Hematopoietic multipotent progenitor cell (in vitro differentiated cells): ENCODE data around the gene PRR15. TPM values are rescaled to one million over a fixed set of nuclear protein-coding genes. Genes with fewer than 3 reads are reported as not detected.
A peak's percentile ranks its signal among the peaks of the same experiment; 100 is the strongest.

ENCODE experiments used
- DNase-seq, 3 donors: peaks; one replicate each; pipeline ENCODE4 v3.0.0-alpha.2; 2011 to 2015; ENCODE audit warnings: low read depth in 2 of 3, low spot score in 2 of 3
- total RNA-seq: library from RNA; depleted of rRNA; stranded (reverse); fragments of >200 nt; gene quantifications from one replicate; pipeline ENCODE4 v1.2.3, GENCODE V29; 2012

PRR15 gene
- total RNA-seq, 1 donor: 15.9 TPM

DNA sequence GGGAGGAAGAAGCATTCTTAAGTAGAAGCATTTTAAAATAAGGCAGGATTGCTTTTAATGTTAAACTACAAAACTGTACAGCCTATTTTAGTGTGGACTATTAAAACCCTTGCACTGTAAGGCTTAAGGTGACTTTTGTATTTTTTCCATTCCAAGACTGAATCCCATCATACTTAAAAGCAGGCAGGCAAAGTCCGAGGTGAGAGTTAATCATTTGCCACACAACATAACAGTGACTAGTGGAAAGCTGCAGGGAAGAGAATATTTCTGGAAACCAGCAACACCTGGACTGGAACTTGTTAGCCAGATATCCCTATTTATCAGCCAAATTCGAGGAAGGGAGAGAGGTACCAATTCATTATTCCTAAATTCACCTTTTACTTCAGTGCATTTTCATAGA, 3.5 kb downstream of the PRR15 start:
- DNase-seq: no peak

DNA sequence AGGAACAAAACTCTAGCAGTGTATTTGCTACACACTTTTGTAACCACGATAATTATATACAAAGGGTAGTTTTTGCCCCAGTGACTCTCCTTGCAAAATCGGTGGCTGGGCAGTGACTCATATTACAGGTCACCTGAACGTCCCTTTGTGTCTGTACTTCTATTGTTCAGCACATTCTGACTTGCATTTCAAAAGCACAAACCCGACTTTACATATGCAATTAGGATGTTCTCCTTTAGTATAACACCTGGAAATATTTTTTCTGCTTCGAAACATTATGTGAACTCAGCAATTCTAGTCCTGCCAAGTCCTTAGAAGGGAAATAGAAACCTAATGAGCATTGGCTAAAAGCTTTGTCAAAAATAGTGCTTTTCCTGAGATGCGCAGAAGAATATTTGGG, 6.0 kb downstream of the PRR15 start:
- no peak for DNase-seq

DNA sequence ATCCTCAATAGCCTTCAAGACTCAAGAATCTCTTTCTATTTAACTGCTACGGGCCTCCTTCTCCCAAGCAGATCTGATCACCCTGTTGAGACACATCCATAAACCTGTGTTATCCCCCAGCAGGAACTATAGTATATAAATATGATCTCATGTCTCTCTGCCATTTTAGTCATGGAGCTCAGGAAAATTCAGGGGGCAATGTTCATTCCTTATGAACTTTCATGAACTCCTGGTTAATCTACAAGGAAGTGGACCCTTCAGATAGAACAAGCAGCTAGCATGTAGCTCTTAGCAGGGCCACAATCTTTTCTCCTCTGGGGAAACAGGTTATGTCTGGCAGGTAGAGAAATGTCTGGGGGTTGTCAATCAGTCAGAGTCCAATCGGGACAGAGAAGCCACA, 8.9 kb downstream of the PRR15 start:
- DNase-seq: no peak

DNA sequence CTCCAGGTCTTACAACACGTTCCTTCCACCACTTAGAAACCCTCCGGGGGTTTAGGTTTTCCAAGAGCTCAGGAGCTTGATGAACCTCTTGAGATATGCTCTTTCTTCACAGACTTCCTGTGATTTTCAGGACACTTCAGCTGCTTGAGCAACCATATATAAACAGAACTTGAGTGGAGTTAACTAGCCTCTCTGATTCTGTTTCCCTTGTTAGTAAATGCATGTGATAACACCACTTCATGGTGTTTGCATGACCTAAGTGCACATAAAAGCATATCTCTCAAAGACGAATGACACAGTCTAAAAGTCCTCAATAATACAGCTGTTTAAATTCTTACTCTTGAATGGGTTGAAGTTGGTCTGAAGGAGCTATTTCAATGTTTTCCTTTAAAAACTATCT, 9.9 kb downstream of the PRR15 start:
- no peak for DNase-seq

DNA sequence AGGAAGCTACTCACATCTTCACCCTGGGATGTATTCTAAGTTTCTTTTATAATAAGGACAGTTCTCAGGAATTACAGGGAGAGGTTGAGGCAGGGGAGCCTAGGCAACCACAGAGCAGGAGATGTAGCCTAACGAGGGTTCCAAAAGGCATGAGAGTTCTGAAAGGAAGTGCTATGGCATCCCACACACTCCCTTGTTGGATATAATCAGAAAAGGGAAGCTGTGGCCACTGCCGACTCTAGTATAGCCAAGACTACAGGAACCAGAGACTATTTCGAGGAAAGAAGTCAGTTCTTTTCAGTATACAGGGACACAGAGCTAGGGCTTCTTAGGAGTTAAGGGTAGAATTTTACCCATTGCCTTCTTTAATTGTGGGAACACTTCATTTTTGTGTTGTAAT, 11.0 kb downstream of the PRR15 start:
- DNase-seq: peak in 1 of 3 donors; percentile 54

DNA sequence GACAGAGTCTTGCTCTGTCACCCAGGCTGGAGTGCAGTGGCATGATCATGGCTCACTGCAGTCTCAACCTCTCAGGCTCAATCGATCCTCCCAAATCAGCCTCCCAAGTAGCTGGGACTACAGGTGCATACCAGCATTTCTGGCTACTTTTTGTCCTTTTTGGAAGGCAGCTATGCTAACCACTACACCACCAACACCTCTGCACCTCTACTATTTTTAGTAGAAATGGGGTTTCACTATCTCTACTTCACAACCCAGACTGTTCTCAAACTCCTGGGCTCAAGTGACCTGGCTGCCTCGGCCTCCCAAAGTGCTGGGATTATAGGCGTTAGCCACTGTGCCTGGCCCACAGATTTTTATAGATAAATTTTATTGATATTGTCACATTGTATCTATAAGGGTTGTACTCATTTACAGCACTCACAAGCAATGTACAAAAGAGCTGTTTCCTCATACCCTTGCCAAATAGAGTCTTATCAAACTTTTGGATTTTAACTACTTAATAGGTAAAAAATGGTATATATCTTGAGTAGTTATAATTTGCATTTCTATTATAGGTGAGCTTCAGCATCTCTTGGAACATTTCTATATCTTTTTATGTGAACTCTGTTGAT, 23.7 kb downstream of the PRR15 start:
- DNase-seq: no peak

DNA sequence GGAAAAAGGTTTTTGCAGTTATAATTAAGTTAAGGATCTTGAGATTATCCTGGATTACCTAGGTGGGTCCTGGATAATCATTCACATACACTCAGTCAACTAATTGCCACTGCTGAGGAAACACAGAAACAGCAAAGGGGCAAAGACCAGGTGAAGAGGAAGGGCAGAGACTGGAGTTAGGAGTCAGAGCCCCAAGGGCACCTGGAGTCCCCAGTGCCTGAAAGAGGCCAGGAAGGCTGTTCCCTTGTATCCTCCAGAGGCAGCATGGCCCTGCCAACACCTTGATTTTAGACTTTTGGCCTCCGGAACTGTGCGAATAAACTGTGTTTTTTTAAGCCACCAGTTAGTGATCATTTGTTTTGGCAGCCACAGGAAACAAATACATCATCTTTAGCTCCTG, 24.6 kb downstream of the PRR15 start:
- DNase-seq: no peak

DNA sequence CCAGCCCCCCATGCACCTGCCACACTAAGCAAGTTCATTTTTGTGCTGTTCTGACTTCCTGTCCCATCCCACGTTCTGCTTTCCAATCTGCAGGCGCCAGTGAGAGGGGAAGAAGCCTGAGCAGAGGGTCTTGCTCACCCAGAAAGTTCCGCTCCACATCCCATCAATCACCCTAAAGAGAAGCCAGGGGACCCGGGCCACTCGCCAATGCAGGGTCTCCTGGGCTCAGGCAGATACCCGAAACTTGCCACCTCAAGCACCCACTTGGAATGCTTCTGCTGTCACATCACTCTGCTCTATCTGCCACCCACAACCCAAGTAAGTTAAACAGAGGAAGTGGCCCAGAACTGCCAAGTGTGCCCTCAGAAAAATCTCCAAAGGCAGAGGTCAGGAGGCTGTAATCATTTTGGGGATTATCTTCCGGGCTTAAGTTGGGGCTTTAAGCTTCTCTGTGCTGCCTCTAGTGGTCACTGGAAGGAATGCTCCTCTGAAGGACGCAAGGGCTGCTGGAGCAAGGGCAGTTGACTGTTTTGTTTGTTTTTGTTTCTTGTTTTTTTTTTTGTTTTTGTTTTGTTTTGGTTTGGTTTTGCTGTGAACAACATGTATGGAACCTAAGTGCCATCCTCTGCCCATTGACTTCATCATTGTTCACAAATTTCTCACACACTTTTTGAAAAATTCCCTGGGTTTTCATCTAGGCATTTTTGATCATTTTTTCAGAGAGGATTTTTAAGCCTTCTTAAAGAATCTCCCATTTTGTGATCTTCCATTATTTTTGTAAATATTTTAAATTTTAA, 25.5 kb downstream of the PRR15 start:
- peak in 2 of 3 donors; percentile 57 to 81 for DNase-seq

DNA sequence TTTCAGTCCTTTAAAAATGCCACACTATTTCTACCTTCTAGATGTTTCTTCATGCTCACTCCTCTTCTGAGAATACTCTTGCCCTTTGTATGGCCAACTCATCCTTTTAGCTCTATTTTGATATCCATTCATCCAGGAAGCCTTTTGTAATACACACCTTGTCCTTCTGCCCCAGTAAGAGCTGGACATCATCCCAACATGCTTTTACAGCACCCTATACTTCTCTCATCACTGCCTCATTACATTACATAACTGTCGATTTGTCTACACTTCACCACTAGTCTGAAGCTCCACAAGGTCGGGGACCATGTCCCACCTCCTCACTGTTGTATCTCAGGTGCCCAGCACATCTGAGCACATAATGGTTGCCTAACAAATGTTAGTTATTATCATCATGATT, 29.2 kb downstream of the PRR15 start:
- DNase-seq: no peak

DNA sequence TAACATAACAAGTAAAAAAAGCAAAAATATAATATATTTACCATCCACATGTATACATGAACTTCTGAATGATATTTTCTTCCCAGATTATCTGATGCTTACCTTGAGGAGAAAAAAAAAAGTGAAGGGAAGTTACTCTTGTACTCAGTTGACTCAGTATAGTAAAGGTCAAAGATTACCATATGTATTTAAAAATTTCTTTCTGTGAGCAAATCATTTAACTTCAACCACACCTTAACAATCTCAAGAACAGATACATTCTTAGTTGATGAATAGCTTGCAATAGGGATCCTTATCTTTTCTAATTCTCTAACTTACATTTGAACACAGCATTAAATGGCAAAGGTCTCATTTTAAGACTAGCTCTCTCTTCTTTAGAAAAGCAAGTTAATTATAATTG, 29.8 kb downstream of the PRR15 start:
- DNase-seq: no peak

DNA sequence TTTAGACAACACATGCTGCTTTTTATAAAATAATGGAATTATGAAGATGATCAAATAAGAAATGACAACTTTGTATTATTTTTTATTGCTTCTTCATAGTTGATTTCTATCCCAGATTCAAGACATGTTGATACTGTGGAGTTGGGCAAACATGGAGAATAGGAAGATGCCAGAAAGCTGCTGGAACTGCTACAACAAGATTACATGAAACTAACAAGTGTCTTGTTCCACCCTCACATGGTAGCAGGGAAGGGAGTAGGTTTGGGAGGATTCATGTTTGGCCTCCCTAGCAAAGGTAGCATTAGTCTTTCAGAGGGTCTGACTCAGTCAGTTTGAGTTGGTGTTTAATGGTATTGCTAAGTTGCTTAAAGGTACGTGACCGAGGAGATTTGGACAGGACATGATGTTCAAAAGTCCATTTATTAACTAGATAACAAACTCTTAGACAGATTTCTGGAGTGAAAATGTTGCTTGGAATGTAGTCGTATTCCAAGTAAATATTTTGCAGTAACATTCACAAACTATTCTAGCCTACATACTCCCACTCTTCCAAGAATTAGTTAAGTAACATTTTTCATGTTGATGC, 33.1 kb downstream of the PRR15 start:
- DNase-seq: no peak

DNA sequence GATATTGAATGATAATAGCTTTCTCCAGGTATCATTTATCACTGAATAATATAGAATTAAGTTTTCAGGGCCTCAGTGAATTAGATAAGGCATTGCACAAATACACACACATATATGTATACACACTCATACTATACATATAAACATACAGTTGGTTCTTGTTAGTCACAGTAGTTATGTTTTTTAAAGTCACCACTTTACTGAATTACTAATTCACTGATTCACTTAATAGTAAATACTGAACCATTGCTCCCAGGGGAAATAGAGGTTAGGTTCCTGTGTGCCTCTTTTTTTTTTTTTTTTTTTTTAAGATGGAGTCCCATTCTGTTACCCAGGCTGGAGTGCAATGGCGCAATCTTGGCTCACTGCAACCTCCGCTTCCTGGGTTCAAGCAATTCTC, 33.6 kb downstream of the PRR15 start:
- DNase-seq: no peak

DNA sequence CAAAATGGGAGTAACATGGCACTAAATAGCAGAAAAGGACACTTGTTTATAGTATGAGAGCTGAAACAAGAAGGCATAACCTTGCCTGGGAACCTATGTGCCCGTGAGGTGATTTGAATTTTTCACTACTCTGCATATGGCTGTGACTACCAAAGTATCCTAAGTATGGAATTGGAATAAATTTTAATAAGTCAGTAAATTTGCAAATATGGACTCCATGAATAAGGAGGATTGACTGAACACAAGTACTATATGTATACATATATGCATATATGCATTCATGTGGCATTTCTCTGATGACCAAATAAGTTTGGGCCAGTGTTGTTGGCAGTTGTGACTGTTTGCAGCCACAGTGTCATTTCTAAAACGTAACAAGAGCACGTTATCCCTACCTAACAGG, 34.5 kb downstream of the PRR15 start:
- no peak for DNase-seq

DNA sequence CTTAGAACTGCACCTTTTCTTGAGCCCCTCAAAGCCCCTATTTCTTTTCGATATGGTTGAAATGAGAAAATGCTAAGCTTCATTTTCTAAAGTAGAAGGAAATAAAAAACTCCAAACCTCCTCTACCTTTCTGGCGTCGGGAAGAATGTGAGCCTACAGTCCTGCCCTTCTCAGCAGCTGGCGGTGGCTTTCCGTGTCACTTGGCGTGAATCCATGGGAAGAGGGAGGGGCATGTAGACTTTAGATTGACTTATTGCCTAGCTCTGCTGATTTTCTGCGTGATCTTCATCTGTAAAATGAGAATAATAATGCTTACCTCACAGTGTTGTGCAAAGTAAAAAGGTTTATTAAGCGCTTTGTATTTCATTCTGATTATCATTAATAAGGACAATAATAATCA, 35.0 kb downstream of the PRR15 start:
- DNase-seq: no peak

DNA sequence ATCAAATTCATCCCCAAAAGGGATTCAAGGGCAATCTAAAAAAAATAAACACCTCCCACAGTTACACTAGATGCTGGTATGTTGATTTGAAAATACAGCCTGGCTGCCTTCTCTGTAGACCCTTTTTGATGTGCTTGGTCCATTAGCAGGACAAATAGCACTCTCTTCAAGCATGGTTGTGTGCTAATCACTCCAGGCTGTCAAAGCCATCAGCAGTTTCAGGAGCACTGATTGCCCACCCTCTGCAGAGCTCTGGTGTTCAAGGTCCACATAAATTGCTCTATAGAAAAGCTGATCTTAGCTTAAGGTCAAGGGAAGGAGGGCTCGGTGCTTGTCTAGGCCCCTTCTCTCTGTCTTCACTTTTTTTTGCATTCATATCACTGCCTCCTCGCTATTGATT, 35.4 kb downstream of the PRR15 start:
- DNase-seq: no peak

DNA sequence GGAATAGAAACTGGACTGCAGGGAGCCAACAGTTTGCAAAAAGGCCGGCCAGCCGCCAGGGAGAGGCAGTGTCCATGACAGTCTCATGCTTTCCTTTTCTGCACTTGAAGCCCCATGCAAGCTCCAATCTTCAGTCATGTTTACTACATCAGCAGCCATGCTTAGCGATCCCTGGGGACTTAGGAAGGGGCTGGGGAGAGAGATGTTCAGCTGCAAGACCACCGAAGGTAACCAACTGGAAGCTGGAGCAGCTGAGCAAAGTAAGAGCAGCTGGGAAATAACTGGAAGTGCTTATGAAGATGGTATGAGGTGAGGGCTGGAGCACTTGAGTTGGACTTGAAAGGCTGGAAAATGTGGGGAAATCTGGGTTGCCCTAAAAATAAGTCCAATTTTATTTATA, 37.0 kb downstream of the PRR15 start:
- no peak for DNase-seq

DNA sequence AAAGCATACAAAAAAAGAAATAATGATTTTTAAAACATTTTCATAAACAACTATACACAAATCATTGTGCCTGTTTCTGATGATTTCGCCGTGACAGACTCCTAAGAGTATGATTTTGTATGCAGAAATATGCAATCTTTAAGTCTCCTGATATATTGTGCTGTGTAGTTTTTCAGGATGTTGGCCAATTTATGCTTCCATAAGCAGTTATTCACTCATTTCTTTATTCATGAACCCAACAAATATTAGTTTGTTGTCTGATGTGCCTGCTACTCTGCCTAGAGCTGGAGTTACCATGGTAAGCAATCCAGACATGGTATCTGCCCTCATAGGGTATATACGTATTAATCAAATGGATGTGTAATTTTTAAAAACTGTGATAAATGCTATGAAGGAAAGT, 40.4 kb downstream of the PRR15 start:
- DNase-seq: no peak

DNA sequence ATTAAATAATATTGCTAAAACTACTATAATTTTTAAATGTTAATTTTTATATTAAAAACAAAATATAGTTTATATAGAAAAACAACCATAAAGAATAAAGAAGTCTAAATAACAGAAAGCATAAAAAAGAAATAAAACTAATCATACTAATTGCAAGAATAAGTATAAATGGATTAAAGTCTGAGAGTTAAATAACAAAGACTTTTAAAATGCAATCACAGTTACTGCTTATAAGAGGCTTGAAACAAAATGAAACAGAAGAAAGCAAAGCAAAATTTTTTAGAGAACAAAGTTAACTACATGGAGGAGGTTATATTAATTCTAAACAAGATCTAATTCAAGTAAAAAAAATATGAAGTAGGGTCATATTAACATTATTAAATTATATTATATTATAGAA, 41.1 kb downstream of the PRR15 start:
- DNase-seq: no peak

DNA sequence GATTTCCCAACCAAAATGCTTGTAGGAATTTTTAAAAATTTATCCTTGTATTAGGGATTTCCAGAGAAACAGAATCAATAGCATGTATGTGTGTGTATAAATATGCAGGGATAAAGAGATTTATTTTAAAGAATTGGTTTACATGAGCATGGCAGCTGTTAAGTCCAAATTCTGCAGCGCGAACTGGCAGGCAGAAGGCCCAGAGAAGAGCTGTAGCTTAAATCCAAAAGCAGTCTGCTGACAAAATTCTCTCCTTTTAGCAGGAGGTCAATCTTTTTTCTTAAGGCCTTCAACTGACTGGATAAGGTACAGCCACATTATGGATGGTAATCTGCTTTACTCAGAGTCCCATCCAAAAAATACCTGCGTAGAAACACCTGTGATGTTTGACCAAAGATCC, 42.0 kb downstream of the PRR15 start:
- DNase-seq: no peak

DNA sequence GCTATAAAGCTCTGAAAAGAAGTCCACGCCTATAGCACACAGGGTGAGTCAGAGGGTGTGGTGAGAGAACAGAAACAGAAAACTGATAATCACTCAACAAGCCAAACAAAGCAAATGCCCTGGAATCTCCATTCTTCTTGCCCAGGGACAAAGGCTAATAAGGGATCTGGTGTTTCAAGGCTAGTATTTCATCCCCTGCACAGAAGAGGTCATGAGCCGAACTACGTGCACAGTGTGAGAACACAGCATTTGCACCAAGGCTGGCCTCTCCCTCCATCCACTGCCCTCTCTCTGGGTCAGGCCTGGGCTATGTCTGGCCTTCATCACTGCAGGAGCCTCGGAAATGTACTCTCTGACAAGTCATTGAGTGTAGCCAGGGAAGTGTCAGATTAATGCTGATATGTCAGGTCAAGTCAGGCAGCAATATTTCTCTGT, 42.7 kb downstream of the PRR15 start:
- DNase-seq: no peak

DNA sequence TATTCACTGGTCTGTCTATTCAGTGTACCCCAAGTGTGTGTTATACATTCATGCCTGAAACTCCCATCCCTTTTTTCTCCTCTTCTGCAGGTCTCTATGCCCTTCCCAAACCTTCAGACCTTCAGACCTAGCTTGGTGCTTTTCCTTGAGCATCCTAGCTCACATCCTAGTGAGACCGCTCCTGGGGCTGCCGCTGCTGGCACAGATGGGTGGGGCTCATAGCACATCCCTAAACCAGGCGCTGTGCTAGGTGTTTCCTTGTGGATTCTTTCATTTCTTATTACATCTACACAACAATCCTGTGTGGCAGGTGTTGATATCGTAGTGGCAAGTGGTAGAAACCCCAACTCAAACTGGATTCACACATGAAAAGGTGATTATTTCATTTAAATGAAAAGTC, 43.2 kb downstream of the PRR15 start:
- DNase-seq: no peak

DNA sequence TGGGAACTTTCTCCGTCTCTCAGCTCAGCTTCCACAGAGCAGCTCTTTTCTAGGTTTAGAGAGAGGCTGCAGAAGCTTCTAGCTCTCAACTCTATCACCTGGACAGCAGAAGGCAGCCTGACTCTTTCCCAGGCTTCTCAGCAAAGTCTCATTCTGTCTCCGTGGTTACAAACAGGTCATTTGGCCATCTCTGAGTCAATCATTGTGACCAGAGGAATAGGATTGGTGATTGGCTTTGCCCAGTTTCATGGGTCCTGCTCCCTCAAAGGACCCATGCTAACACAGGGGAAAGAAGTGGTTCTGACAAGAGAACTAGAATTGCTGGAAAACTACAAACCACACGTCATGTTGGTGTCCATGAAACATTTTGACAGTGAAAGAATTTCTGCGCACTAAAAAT, 43.6 kb downstream of the PRR15 start:
- DNase-seq: no peak
